PC-9 (cell line): ENCODE results near the gene RNF141. TPM values are rescaled to one million over a fixed set of nuclear protein-coding genes. Genes with fewer than 3 reads are reported as not detected.

Source experiments
- BruUV-seq: library from RNA; stranded (reverse); fragments of 400-500 nt; replicated peaks from 2 replicates; lab custom pipeline; 2021; lab: Mats Ljungman, UMichigan
- CTCF ChIA-PET: fragments of 300-600 bp; sonication (Branson Sonifier 250); formaldehyde crosslinking; loops from one replicate; lab custom pipeline; 2022; ENCODE audit warnings: antibody characterized with exemption; lab: Charles Lee
- POLR2A ChIA-PET: fragments of 300-600 bp; sonication (Branson Sonifier 250); formaldehyde crosslinking; loops from one replicate; lab custom pipeline; 2022; ENCODE audit warnings: antibody characterized with exemption; ENCODE audit not compliant: unreplicated experiment; lab: Charles Lee
- DNase-seq, 2 experiments: peaks; one replicate each; pipeline versions ENCODE4 v3.0.0 to v3.0.0-alpha.2; 2015 to 2022; ENCODE audit warnings: mixed read lengths in 1 of 2
- H2AFZ ChIP-seq: fragments of 200-600 bp; sonication (generic); 2 replicates; pipeline ENCODE4 v1.8.1; 2017; ENCODE audit warnings: antibody characterized with exemption
- H3F3A ChIP-seq: fragments of 200-600 bp; sonication (generic); 2 replicates; pipeline ENCODE4 v1.8.1; 2017; ENCODE audit warnings: antibody characterized with exemption, mild to moderate bottlenecking, low read depth; ENCODE audit not compliant: insufficient read depth
- H3K27ac ChIP-seq: fragments of 200-600 bp; sonication (generic); 2 replicates; pipeline ENCODE4 v1.6.1; 2016; ENCODE audit warnings: mixed run types
- H3K27me3 ChIP-seq: fragments of 200-600 bp; sonication (generic); 2 replicates; pipeline ENCODE4 v1.6.1; 2016; ENCODE audit warnings: low read depth, mixed run types; ENCODE audit not compliant: insufficient read depth
- H3K36me3 ChIP-seq: fragments of 200-600 bp; sonication (generic); 2 replicates; pipeline ENCODE4 v1.6.1; 2016; ENCODE audit warnings: low read depth, mixed run types
- H3K4me1 ChIP-seq: fragments of 200-600 bp; sonication (generic); replicated peaks from 2 replicates; pipeline ENCODE4 v1.6.1; 2016; ENCODE audit warnings: mixed run types; ENCODE audit not compliant: insufficient read depth
- H3K4me2 ChIP-seq: fragments of 200-600 bp; sonication (generic); 2 replicates; pipeline ENCODE4 v1.6.1; 2017; ENCODE audit warnings: mixed run types
- H3K4me3 ChIP-seq: fragments of 200-600 bp; sonication (generic); 2 replicates; pipeline ENCODE4 v1.6.1; 2016; ENCODE audit warnings: mixed run types
- H3K79me2 ChIP-seq: fragments of 200-600 bp; sonication (generic); 2 replicates; pipeline ENCODE4 v1.6.1; 2017; ENCODE audit warnings: low read depth, mixed run types
- H3K9me2 ChIP-seq: fragments of 200-600 bp; sonication (generic); 2 replicates; pipeline ENCODE4 v1.8.1; 2017; ENCODE audit warnings: mild to moderate bottlenecking; ENCODE audit not compliant: insufficient read depth
- H3K9me3 ChIP-seq: fragments of 200-600 bp; sonication (generic); 2 replicates; pipeline ENCODE4 v1.8.1; 2016; ENCODE audit warnings: low read depth; ENCODE audit not compliant: insufficient read depth
- H4K20me1 ChIP-seq: fragments of 200-600 bp; sonication (generic); 2 replicates; pipeline ENCODE4 v1.8.1; 2017; ENCODE audit not compliant: insufficient read depth
- CTCF ChIP-seq: fragments of 200-600 bp; sonication (generic); conservative IDR thresholded peaks from 2 replicates; pipeline ENCODE4 v1.6.1; 2017; ENCODE audit warnings: mixed run types, antibody characterized with exemption, mild to moderate bottlenecking, moderate library complexity
- EZH2 ChIP-seq: fragments of 200-600 bp; sonication (generic); IDR thresholded peaks from 2 replicates; pipeline ENCODE4 v1.8.0; 2017; ENCODE audit warnings: antibody characterized with exemption, low read depth
- intact Hi-C: fragments of 100-400 bp; cut with micrococcal nuclease; formaldehyde crosslinking; loops from one replicate; pipeline ENCODE4 v1.10.0; 2022; ENCODE audit not compliant: unreplicated experiment
- total RNA-seq: library from RNA; stranded (reverse); gene quantifications from 2 replicates; pipeline ENCODE4 v1.2.3, GENCODE V29; 2021

Gene RNF141
- total RNA-seq, 1 experiment from 2014 or later = 36.8 TPM

GRCh38 chr11:10499874-10500601 lies 40.9 kb downstream of the RNF141 start:
- no peaks in the 10 kb centered on the region for H3K9me2 ChIP-seq
- no peak for DNase-seq
- CTCF ChIA-PET = no interaction called here
- no peaks in the 10 kb centered on the region for H3K36me3 ChIP-seq
- no TSS peak for BruUV-seq
- no peak overlapping the region for H2AFZ ChIP-seq
- H3K79me2 ChIP-seq = no peaks in the 10 kb centered on the region
- H3K27ac ChIP-seq = no peak overlapping the region
- TF ChIP-seq CTCF = no peak
- no peak for TF ChIP-seq EZH2
- H3K27me3 ChIP-seq = no peaks in the 10 kb centered on the region
- no peak overlapping the region for H3K4me3 ChIP-seq
- no peaks in the 10 kb centered on the region for H3K4me1 ChIP-seq
- POLR2A ChIA-PET = no interaction called here
- intact Hi-C loops = no loop called here
- H3K9me3 ChIP-seq = no peaks in the 10 kb centered on the region
- H3F3A ChIP-seq = no peaks in the 10 kb centered on the region
- H4K20me1 ChIP-seq = no peaks in the 10 kb centered on the region
- H3K4me2 ChIP-seq = no peak overlapping the region

GRCh38 chr11:10499452-10499851 lies 41.5 kb downstream of the RNF141 start:
- intact Hi-C loops = no loop called here
- Histone ChIP-seq H3K9me2 (no peaks in the 10 kb centered on the region), H3K27me3 (no peaks in the 10 kb centered on the region), H3K79me2 (no peaks in the 10 kb centered on the region), H2AFZ (no peak overlapping the region), H3K4me2 (no peak overlapping the region), H3K36me3 (no peaks in the 10 kb centered on the region), H3K4me3 (no peak overlapping the region), H3K27ac (no peak overlapping the region), H3K9me3 (no peaks in the 10 kb centered on the region), H3K4me1 (no peaks in the 10 kb centered on the region), H4K20me1 (no peaks in the 10 kb centered on the region), H3F3A (no peaks in the 10 kb centered on the region)
- TF ChIP-seq CTCF = no peak
- no peak for TF ChIP-seq EZH2
- DNase-seq = no peak
- CTCF ChIA-PET = no interaction called here
- POLR2A ChIA-PET = no interaction called here
- no TSS peak for BruUV-seq

GRCh38 chr11:10498426-10499250 lies 42.3 kb downstream of the RNF141 start:
- TF ChIP-seq EZH2 (no peak), CTCF (no peak)
- no TSS peak for BruUV-seq
- ChIA-PET CTCF (no interaction called here), POLR2A (no interaction called here)
- no peaks in the 10 kb centered on the region for H3K9me2 ChIP-seq
- H2AFZ ChIP-seq = no peak overlapping the region
- no peak overlapping the region for H3K4me3 ChIP-seq
- H3K79me2 ChIP-seq = no peaks in the 10 kb centered on the region
- DNase-seq = no peak
- no peaks in the 10 kb centered on the region for H4K20me1 ChIP-seq
- H3F3A ChIP-seq = no peaks in the 10 kb centered on the region
- no peaks in the 10 kb centered on the region for H3K9me3 ChIP-seq
- H3K27ac ChIP-seq = no peak overlapping the region
- H3K36me3 ChIP-seq = no peaks in the 10 kb centered on the region
- no peaks in the 10 kb centered on the region for H3K27me3 ChIP-seq
- intact Hi-C loops = no loop called here
- no peaks in the 10 kb centered on the region for H3K4me1 ChIP-seq
- H3K4me2 ChIP-seq = no peak overlapping the region
